ENCODE results near the gene SATB2.
A peak's percentile ranks its signal among the peaks of the same experiment; 100 is the strongest.

SATB2 gene

GRCh38 chr2:199465988-199466691 is 8.4 kb upstream of the SATB2 start:
- DNase-seq (ENCODE audit: low spot score), result no peak

GRCh38 chr2:199465390-199465789 is 7.7 kb upstream of the SATB2 start:
- no peak for DNase-seq (ENCODE audit: low spot score)

- DNase-seq (ENCODE audit: low spot score), result no peak
These were observed 7.0 kb upstream of the SATB2 start for GRCh38 chr2:199464606-199465352.

- DNase-seq (ENCODE audit: low spot score), result no peak
These were observed 6.2 kb upstream of the SATB2 start for GRCh38 chr2:199463708-199464605.

GRCh38 chr2:199462956-199463692 is 5.4 kb upstream of the SATB2 start:
- DNase-seq (ENCODE audit: low spot score), result peak; percentile 78

GRCh38 chr2:199462347-199462955 is 4.7 kb upstream of the SATB2 start:
- no peak for DNase-seq (ENCODE audit: low spot score)

GRCh38 chr2:199461711-199462346 is 4.1 kb upstream of the SATB2 start:
- no peak for DNase-seq (ENCODE audit: low spot score)

- peak; percentile 18 for DNase-seq (ENCODE audit: low spot score)
These were observed 3.3 kb upstream of the SATB2 start for GRCh38 chr2:199460846-199461710.

- DNase-seq (ENCODE audit: low spot score), result peak; percentile 85
These were observed 2.4 kb upstream of the SATB2 start for GRCh38 chr2:199460101-199460671.

GRCh38 chr2:199459286-199460100 is 1.8 kb upstream of the SATB2 start:
- peak; percentile 91 for DNase-seq (ENCODE audit: low spot score)

GRCh38 chr2:199458806-199459285 is 1.1 kb upstream of the SATB2 start:
- no peak for DNase-seq (ENCODE audit: low spot score)

GRCh38 chr2:199458009-199458805 is 468 bp upstream of the SATB2 start:
- peak; percentile 76 for DNase-seq (ENCODE audit: low spot score)

- peak; percentile 63 for DNase-seq (ENCODE audit: low spot score)
These were observed 1.2 kb downstream of the SATB2 start for GRCh38 chr2:199456383-199457146.

- peak; percentile 86 for DNase-seq (ENCODE audit: low spot score)
These were observed 2.0 kb downstream of the SATB2 start for GRCh38 chr2:199455545-199456382.

GRCh38 chr2:199455210-199455544 is 2.6 kb downstream of the SATB2 start:
- DNase-seq (ENCODE audit: low spot score), result peak; percentile 59

- DNase-seq (ENCODE audit: low spot score), result no peak
These were observed 4.8 kb downstream of the SATB2 start for GRCh38 chr2:199452991-199453379.
